GM12891 (cell line): ENCODE measurements around the gene BEGAIN.

ENCODE experiments used
- DNase-seq: peaks from one replicate; pipeline ENCODE4 v3.0.0; 2011; ENCODE audit warnings: low spot score; ENCODE audit not compliant: insufficient read length
- FAIRE-seq: peaks from 2 replicates; lab custom pipeline; 2011; peaks lifted over from hg19 to GRCh38; lab: Jason Lieb, UNC
- PAX5 ChIP-seq: IDR thresholded peaks from 2 replicates; pipeline ENCODE4 v1.6.1; 2011; ENCODE audit warnings: low read length, moderate library complexity, mild to moderate bottlenecking; ENCODE audit not compliant: insufficient read depth, severe bottlenecking
- POLR2A ChIP-seq: IDR thresholded peaks from 2 replicates; pipeline ENCODE4 v1.6.1; 2011; ENCODE audit warnings: low read depth, low read length, control low read depth
- POLR2AphosphoS5 ChIP-seq: IDR thresholded peaks from 2 replicates; pipeline ENCODE4 v1.6.1; 2011; ENCODE audit warnings: low read depth, low read length, control low read depth
- POU2F2 ChIP-seq: IDR thresholded peaks from 2 replicates; pipeline ENCODE4 v1.6.1; 2011; ENCODE audit warnings: low read depth, mild to moderate bottlenecking, control low read depth, low read length, moderate library complexity
- SPI1 ChIP-seq: IDR thresholded peaks from 2 replicates; pipeline ENCODE4 v1.6.1; 2011; ENCODE audit warnings: low read depth, low read length, control low read depth
- TAF1 ChIP-seq: IDR thresholded peaks from 2 replicates; pipeline ENCODE4 v1.6.1; 2011; ENCODE audit warnings: low read depth, low read length, control low read depth

BEGAIN gene

DNA sequence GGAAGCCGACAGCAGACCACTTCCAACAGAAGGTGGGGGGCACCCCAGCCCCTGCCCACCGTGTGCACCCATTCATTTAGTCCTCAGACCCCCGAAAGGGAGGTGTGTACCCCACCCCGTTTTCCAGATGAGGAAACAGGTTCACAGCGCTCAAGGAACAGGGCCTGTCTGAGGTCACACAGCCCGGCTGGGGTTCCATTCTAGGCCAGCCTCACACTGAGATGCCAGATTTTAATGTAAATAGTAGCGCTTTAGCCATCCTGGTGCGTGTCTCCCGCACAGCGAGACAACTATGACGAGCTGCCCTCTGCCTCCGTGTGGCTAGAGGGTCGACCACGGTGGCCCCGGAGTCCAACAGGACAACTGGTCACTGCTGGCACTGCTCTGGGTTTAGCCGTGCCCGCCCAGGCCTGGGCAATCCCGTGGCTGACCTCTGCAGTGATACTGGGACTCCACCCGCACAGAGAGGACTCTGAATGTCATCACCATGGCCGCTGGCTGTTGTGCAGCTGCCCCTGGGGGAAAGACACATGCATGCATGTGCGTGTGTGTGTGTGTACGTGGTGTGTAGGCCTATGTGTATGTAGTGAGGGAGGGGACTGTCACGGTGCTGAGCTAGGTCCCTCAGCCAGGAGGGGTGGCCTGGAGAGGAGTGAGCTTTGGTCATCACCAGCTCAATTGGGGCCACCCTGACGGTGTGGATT is 31.6 kb downstream of the BEGAIN start:
- TF ChIP-seq PAX5 (no peak), TAF1 (no peak), SPI1 (no peak), POU2F2 (no peak), POLR2A (no peak), POLR2AphosphoS5 (no peak)
- DNase-seq (no peak), FAIRE-seq (no peak)

DNA sequence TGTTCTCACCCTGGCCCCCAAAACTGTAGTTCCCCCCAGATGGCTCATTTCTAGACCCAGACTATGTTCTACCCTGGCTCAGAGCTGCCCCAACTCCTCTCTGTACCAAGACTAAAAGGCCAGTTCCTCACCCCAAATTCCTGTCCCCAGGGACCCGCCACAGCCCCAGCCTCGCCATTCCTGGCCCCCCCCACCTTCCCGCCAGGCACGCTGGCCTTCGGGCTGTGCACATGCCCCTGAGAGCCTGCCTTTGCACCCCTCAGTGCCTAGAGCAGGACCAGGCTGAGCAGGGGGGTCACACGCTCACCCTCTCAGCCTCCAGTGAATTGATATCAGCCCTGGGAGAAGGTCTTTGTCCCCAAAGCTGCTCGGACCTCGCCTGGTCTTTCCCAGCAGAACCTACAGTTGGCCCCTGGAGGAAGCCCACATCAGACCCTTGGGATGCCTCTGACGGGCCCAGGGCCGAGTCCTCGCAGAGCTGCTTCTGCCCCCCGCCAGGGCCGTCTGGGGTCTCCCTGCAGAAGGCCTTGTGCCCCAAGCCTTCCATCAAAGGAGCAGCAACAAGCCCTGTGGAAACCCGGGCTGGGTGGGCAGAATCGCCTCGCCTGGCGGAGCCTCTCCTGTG is 32.4 kb downstream of the BEGAIN start:
- TF ChIP-seq POLR2AphosphoS5 (no peak), POU2F2 (no peak), SPI1 (no peak), POLR2A (no peak), PAX5 (no peak)
- FAIRE-seq (no peak), DNase-seq (no peak)

DNA sequence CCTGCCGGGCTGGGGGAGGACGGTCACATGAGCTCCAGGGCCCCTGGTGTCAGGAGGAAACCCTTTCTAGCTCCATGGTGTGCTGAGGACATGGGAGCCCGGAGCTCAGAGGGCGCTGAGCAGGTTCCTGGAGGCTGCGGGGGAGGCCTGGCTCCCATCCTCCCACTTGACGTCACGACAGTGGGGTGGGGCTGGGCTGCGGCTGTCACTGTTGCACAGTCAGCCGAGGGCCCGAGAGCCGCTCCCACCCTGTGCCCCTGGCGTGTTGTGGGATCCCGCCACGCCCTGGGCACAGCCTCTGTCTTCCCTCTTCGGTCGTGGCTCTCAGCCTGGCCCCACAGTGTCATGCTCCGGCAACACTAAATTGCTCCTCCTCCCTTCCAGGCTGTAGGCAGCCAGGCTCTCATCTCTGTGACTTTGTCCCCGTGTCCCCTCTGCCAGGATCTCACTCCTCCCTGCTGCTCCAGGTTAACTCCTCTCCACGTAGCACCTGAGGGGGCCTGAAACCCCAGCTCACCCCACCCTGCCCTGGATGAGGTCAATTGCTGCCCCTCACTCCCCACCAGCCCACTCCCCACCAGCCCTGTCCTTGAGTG is 33.0 kb downstream of the BEGAIN start:
- no peak for TF ChIP-seq POLR2AphosphoS5
- TF ChIP-seq PAX5: no peak
- no peak for TF ChIP-seq POLR2A
- FAIRE-seq (no peak), DNase-seq (no peak)

GRCh38 chr14:100553471-100553870 is 33.7 kb downstream of the BEGAIN start:
- no peak for FAIRE-seq
- no peak for DNase-seq
- TF ChIP-seq POLR2AphosphoS5 (no peak), SPI1 (no peak), TAF1 (no peak), POU2F2 (no peak), PAX5 (no peak), POLR2A (no peak)

- DNase-seq (no peak), FAIRE-seq (no peak)
- no peak for TF ChIP-seq TAF1
- no peak for TF ChIP-seq PAX5
- no peak for TF ChIP-seq SPI1
- no peak for TF ChIP-seq POLR2A
- TF ChIP-seq POU2F2: no peak
- no peak for TF ChIP-seq POLR2AphosphoS5
These were observed 34.6 kb downstream of the BEGAIN start for GRCh38 chr14:100552524-100553125.

GRCh38 chr14:100551056-100551455 is 36.2 kb downstream of the BEGAIN start:
- DNase-seq (no peak), FAIRE-seq (no peak)
- TF ChIP-seq POU2F2 (no peak), TAF1 (no peak), POLR2A (no peak), POLR2AphosphoS5 (no peak), PAX5 (no peak), SPI1 (no peak)

DNA sequence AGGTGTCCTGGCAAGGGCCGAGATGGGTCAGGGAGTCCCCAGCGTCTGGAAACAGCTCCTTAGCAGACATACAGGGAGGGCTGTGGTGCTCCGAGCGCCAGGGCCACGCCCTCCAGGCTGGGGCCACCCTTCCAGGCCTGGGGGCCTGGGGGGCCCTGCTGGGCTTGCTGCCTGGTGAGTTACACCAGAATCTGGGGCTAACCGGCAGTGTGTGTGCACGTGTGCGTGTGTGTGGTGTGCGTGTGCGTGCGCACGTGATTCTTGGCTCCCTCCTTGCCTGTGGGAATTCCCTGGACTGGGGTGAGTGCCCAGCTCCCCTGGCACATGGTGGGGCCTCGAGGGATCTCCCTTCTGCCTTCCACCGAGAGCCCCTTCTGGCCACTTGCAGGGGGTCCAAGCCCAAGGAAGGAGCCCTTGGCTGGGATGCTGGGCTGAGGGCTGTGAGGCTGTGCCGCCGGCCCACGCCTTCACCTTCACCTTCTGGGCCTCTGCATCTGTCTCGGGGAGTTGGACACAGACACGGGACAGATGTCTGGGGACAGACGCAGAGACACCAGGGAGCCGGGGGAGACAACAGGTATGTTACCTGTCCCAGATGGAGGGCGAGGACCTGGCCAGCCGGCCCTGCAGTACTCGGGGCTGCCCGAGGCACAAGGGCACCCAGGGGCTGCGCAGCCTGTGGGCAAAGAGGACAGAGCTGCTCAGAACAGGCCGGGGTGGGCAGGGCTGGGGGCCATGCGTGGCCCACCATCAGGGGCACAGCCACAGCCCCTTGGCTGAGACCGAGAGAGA is 37.2 kb downstream of the BEGAIN start:
- no peak for FAIRE-seq
- DNase-seq: no peak
- TF ChIP-seq PAX5 (no peak), SPI1 (no peak), TAF1 (no peak), POLR2A (no peak), POLR2AphosphoS5 (no peak), POU2F2 (no peak)

- DNase-seq (no peak), FAIRE-seq (no peak)
- TF ChIP-seq SPI1 (no peak), POU2F2 (no peak), PAX5 (no peak), POLR2A (no peak), TAF1 (no peak), POLR2AphosphoS5 (no peak)
These were observed 38.3 kb downstream of the BEGAIN start for GRCh38 chr14:100548939-100549338.

DNA sequence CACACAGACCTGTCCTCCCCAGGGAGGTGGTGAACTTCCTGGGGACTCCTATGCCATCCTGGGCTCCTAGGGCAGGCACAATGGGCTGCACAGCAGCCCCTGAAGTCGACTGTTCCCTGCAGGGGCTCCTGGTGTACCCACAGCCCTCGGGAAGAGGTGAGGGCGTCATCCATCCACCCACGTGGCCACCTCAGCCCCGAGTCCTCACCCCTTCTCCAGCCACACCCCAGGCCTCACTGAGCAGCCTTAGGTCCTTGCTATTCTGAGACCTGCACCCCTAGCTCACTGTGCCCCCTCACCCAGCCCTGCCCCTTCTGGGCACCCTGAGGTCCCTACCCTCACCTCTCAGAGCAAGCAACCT is 38.9 kb downstream of the BEGAIN start:
- TF ChIP-seq PAX5 (no peak), POLR2A (no peak), POLR2AphosphoS5 (no peak), SPI1 (no peak), TAF1 (no peak), POU2F2 (no peak)
- FAIRE-seq: no peak

More for the DNA sequence above, 38.9 kb downstream of the BEGAIN start:
- no peak for DNase-seq
